Smooth muscle cell (in vitro differentiated cells): Measurements from ENCODE around the gene RTL9. TPM values are rescaled to one million over a fixed set of nuclear protein-coding genes. Genes with fewer than 3 reads are reported as not detected.

Source experiments
- DNase-seq: peaks from one replicate; lab custom pipeline; 2025; ENCODE audit not compliant: unreplicated experiment; lab: John Stamatoyannopoulos, UW
- H2AFZ ChIP-seq: fragments of 200-600 bp; sonication (generic); 2 replicates; pipeline ENCODE4 v1.6.0; 2016; ENCODE audit warnings: antibody characterized with exemption, low read depth, mild to moderate bottlenecking
- H3F3A ChIP-seq: fragments of 200-600 bp; sonication (generic); 2 replicates; pipeline ENCODE4 v1.6.0; 2017; ENCODE audit warnings: antibody characterized with exemption, low read depth
- H3K27ac ChIP-seq: fragments of 200-600 bp; sonication (generic); 2 replicates; pipeline ENCODE4 v1.5.1; 2016; ENCODE audit warnings: low read depth, mild to moderate bottlenecking
- H3K27me3 ChIP-seq: fragments of 200-600 bp; sonication (generic); 2 replicates; pipeline ENCODE4 v1.6.1; 2016; ENCODE audit warnings: low read depth, mild to moderate bottlenecking
- H3K36me3 ChIP-seq: fragments of 200-600 bp; sonication (generic); 2 replicates; pipeline ENCODE4 v1.5.1; 2016; ENCODE audit warnings: low read depth
- H3K4me1 ChIP-seq: fragments of 200-600 bp; sonication (generic); 2 replicates; pipeline ENCODE4 v1.5.1; 2016; ENCODE audit warnings: low read depth
- H3K4me2 ChIP-seq: fragments of 200-600 bp; sonication (generic); 2 replicates; pipeline ENCODE4 v1.6.0; 2016; ENCODE audit warnings: mild to moderate bottlenecking
- H3K4me3 ChIP-seq: fragments of 200-600 bp; sonication (generic); 2 replicates; pipeline ENCODE4 v1.5.1; 2016; ENCODE audit warnings: mild to moderate bottlenecking
- H3K79me2 ChIP-seq: fragments of 200-600 bp; sonication (generic); 2 replicates; pipeline ENCODE4 v1.6.0; 2016; ENCODE audit warnings: low read depth, mild to moderate bottlenecking
- H3K9ac ChIP-seq: fragments of 200-600 bp; sonication (generic); 2 replicates; pipeline ENCODE4 v1.6.0; 2016; ENCODE audit warnings: low read depth
- H3K9me3 ChIP-seq: fragments of 200-600 bp; sonication (generic); replicated peaks from 2 replicates; pipeline ENCODE4 v1.5.1; 2016; ENCODE audit warnings: low read depth
- H4K20me1 ChIP-seq: fragments of 200-600 bp; sonication (generic); 2 replicates; pipeline ENCODE4 v1.6.0; 2016; ENCODE audit warnings: low read depth
- CTCF ChIP-seq: fragments of 200-600 bp; sonication (generic); IDR thresholded peaks from 2 replicates; pipeline ENCODE4 v1.5.1; 2017; ENCODE audit warnings: borderline replicate concordance, mild to moderate bottlenecking, antibody characterized with exemption; ENCODE audit not compliant: insufficient read depth, poor library complexity, severe bottlenecking
- WGBS: methylation state at CpG from one replicate; pipeline ENCODE4 v1.1.7; 2016; ENCODE audit warnings: low lambda C conversion rate; 5-methylcytosine and 5-hydroxymethylcytosine counted together
- polyA plus RNA-seq: library from polyadenylated mRNA; unstranded; fragments of >200 nt; fragmentation: Nextera tagmentation; extraction: Ambion mirVana; gene quantifications from 2 replicates; pipeline ENCODE4 v1.2.1, GENCODE V29; 2016
- total RNA-seq: library from RNA; depleted of rRNA; stranded (reverse); fragments of >200 nt; gene quantifications from 2 replicates; pipeline ENCODE4 v1.2.3, GENCODE V29; 2014

The RTL9 gene
- total and polyA plus RNA-seq, 2 experiments from 2014 or later, result 0.49 TPM; not detected in 1

GRCh38 chrX:110317061-110317819, 41.4 kb upstream of the RTL9 start:
- H3K4me2 ChIP-seq, result peak overlapping the region; percentile 88
- peaks cover 14% of the 10 kb centered on the region for H3K4me1 ChIP-seq
- no peak for TF ChIP-seq CTCF
- WGBS, result 48% methylated on average over 32 of the region's 40 CpGs
- H3F3A ChIP-seq, result no peaks in the 10 kb centered on the region
- peak; percentile 7 for DNase-seq
- H3K9ac ChIP-seq, result peak overlapping the region; percentile 75
- H2AFZ ChIP-seq, result peak overlapping the region; percentile 76
- peaks cover 43% of the 10 kb centered on the region for H3K79me2 ChIP-seq
- no peaks in the 10 kb centered on the region for H3K9me3 ChIP-seq
- H4K20me1 ChIP-seq, result peaks cover 19% of the 10 kb centered on the region
- no peaks in the 10 kb centered on the region for H3K36me3 ChIP-seq
- no peaks in the 10 kb centered on the region for H3K27me3 ChIP-seq
- H3K27ac ChIP-seq, result peak overlapping the region; percentile 54
- H3K4me3 ChIP-seq, result peak overlapping the region; percentile 74

DNA sequence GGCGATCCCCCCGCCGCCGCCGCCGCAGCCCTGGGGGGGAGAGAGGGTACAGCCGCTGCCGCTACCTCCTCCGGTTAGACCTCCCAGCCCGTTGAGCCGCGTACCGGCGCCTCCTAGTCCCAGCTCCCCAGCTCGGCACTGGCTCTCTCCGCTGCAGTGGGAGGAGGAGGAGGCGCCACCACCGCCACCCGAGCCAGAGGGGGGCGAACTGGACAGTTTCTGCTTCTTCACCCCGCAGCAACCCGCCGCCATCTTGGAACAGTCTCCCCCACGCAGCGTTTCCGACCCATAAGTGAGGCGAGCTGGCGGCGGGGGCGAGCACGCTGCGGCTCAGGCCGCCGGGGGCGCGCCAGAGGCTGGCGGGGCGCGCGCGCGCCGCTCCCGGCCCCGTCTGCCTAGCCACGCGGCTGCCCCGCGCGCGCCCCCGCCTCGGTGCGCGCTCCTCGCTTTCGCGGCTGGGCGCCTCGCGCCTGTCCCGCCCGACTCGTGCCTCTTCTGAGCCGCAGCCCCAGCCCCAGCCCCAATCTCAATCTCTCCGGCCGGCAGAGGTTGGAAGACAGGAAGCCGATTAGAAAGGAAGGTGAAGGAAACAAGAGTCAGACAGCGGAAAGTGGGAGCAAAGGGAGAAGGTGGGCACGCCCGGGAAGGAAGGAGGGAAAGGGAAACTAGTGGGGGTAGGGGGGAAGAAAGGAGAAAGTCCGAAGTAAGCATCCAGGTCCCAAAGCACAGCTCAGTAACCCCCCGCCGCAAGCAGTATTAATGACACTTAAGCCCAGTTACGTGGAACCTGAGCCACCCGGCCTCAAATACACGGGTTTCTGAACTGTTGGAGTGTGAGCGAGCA, 40.6 kb upstream of the RTL9 start, which contains the start of gene AMMECR1:
AMMECR1 (minus strand) TSS at position 266 of the 844 bp plus-strand sequence; CDS start at position 252, 14 bp downstream.
- Histone ChIP-seq H3K36me3 (no peaks in the 10 kb centered on the region), H2AFZ (peak within 1 kb of the TSS; percentile 80), H3F3A (no peaks in the 10 kb centered on the region), H3K9me3 (no peaks in the 10 kb centered on the region), H4K20me1 (peaks cover 19% of the 10 kb centered on the region), H3K27ac (peak within 1 kb of the TSS; percentile 54), H3K9ac (peak within 1 kb of the TSS; percentile 76), H3K4me2 (peak within 1 kb of the TSS; percentile 88), H3K4me1 (peaks cover 14% of the 10 kb centered on the region), H3K79me2 (peaks cover 35% of the 10 kb centered on the region), H3K4me3 (peak within 1 kb of the TSS; percentile 74), H3K27me3 (no peaks in the 10 kb centered on the region)
- no peak for TF ChIP-seq CTCF
- peak; percentile 19 for DNase-seq
- WGBS, result 54% methylated on average over 66 of the region's 78 CpGs

- peak overlapping the region; percentile 83 for H3K4me2 ChIP-seq
- TF ChIP-seq CTCF, result no peak
- peaks cover 29% of the 10 kb centered on the region for H3K79me2 ChIP-seq
- no peak for DNase-seq
- H3K9ac ChIP-seq, result peak overlapping the region; percentile 76
- H3F3A ChIP-seq, result no peaks in the 10 kb centered on the region
- 46% methylated on average over 4 of the region's 4 CpGs for WGBS
- peaks cover 14% of the 10 kb centered on the region for H3K4me1 ChIP-seq
- H3K27me3 ChIP-seq, result no peaks in the 10 kb centered on the region
- no peak overlapping the region for H3K27ac ChIP-seq
- no peaks in the 10 kb centered on the region for H3K36me3 ChIP-seq
- H2AFZ ChIP-seq, result peak overlapping the region; percentile 80
- H3K9me3 ChIP-seq, result no peaks in the 10 kb centered on the region
- H3K4me3 ChIP-seq, result peak overlapping the region; percentile 74
- H4K20me1 ChIP-seq, result peaks cover 19% of the 10 kb centered on the region
These were observed 40.0 kb upstream of the RTL9 start for GRCh38 chrX:110318664-110318968.
